Astrocyte (in vitro differentiated cells and primary cell): ENCODE results near the gene MZB1.

Experiments
- CTCF ChIP-seq: IDR thresholded peaks from 2 replicates; pipeline ENCODE4 v1.5.1; 2011; ENCODE audit warnings: low read depth, mild to moderate bottlenecking, inconsistent platforms, low read length, moderate library complexity; ENCODE audit not compliant: insufficient read depth
- EZH2 ChIP-seq: IDR thresholded peaks from 2 replicates; pipeline ENCODE4 v1.6.1; 2012; ENCODE audit warnings: mild to moderate bottlenecking, low read length, inconsistent platforms; ENCODE audit not compliant: insufficient read depth

DNA sequence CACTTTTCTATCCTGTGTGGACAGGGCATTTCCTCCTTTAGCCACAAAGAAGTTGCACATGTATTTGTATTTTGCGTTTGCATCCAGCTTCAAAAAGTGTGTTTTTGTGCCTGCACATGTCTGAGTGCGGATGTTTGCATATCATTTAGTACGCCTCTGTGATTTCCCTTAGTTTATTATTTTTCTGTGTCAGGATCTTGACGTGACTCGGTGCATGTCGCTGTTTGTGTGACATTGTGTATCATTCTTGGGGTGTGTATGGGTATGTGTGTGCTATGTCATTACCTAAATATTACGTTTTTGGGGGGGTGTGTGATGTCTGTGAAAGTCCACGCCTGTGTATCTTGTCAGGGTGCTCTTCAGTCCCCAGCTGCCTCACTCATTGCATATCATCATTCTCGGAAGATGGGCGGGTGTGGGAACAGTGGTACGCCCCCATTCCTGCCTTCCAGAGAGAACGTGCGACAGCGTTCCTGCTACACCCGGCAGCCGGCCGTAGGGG lies 48.5 kb downstream of the MZB1 start:
- TF ChIP-seq CTCF, result no peak
- TF ChIP-seq EZH2, result no peak
